Astrocyte (in vitro differentiated cells and primary cell): ENCODE results near the gene PCDHGB3.

Experiments used
- CTCF ChIP-seq: IDR thresholded peaks from 2 replicates; pipeline ENCODE4 v1.5.1; 2011; ENCODE audit warnings: low read depth, mild to moderate bottlenecking, inconsistent platforms, low read length, moderate library complexity; ENCODE audit not compliant: insufficient read depth
- EZH2 ChIP-seq: IDR thresholded peaks from 2 replicates; pipeline ENCODE4 v1.6.1; 2012; ENCODE audit warnings: mild to moderate bottlenecking, low read length, inconsistent platforms; ENCODE audit not compliant: insufficient read depth

DNA sequence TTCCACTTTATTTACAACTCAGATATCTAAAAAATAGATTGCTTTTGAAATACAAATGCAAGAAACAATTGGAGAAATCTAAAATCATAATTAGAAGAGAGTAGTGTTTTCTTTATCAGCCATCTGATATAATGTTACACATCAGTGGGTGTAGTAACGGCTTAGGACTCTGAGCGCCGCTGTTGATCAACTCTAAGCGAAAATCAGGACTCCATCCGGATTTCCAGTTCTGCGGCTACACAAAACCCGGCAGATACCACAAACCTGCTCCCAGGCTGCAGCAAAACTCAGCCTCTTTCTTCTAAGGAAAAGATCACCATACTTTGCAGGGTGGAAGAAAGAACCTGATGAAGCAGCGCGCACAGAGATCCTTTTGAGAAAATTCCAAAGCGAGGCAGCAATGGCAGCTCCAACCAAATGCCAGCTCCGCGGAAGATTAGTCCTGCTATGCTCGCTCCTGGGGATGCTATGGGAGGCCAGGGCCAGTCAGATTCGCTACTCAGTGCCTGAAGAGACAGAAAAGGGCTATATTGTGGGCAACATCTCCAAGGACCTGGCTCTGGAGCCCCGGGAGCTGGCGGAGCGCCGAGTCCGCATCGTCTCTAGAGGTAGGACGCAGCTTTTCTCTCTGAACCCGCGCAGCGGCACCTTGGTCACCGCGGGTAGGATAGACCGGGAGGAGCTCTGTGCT lies 32.7 kb downstream of the PCDHGB3 start, which contains the start of gene PCDHGA9:
- no peak for TF ChIP-seq EZH2
- TF ChIP-seq CTCF = peak; percentile 32
